HepG2 (cell line): ENCODE data around the gene ITGB7. TPM values are rescaled to one million over a fixed set of nuclear protein-coding genes. Genes with fewer than 3 reads are reported as not detected.

ENCODE experiments used
- AGO2 ChIP-seq: fragments of 200-400 bp; formaldehyde crosslinking; optimal IDR thresholded peaks from 2 replicates; pipeline ENCODE3; 2017; ENCODE audit warnings: mild to moderate bottlenecking, low read depth, low read length, moderate library complexity
- ARID5B ChIP-seq: IDR thresholded peaks from 2 replicates; pipeline ENCODE4 v1.4.0; 2020; ENCODE audit warnings: mild to moderate bottlenecking, missing genetic modification reagents
- ATF7-NPFF ChIP-seq: sonication (generic); formaldehyde crosslinking; IDR thresholded peaks from 2 replicates; pipeline ENCODE4 v1.8.1; 2023; ENCODE audit warnings: mild to moderate bottlenecking, low read depth, missing genetic modification reagents, moderate library complexity
- ELF1 ChIP-seq: sonication (generic); formaldehyde crosslinking; IDR thresholded peaks from 2 replicates; pipeline ENCODE4 v1.4.0; 2020; ENCODE audit warnings: missing genetic modification reagents
- GFI1 ChIP-seq: sonication (generic); formaldehyde crosslinking; IDR thresholded peaks from 2 replicates; pipeline ENCODE4 v1.5.0; 2020; ENCODE audit warnings: missing genetic modification reagents, mild to moderate bottlenecking, borderline replicate concordance
- HNRNPL ChIP-seq: fragments of 200-400 bp; formaldehyde crosslinking; IDR thresholded peaks from 2 replicates; pipeline ENCODE4 v1.6.1; 2017; ENCODE audit warnings: mild to moderate bottlenecking, low read depth, low read length
- MXD1 ChIP-seq: sonication (generic); formaldehyde crosslinking; IDR thresholded peaks from 2 replicates; pipeline ENCODE4 v1.4.0; 2020; ENCODE audit warnings: mild to moderate bottlenecking, missing genetic modification reagents
- NFIB ChIP-seq: sonication (generic); formaldehyde crosslinking; IDR thresholded peaks from 2 replicates; pipeline ENCODE4 v1.9.0; 2021; ENCODE audit warnings: missing genetic modification reagents, mild to moderate bottlenecking, borderline replicate concordance
- NFKB2 ChIP-seq: sonication (generic); formaldehyde crosslinking; IDR thresholded peaks from 2 replicates; pipeline ENCODE4 v1.4.0; 2020; ENCODE audit warnings: missing genetic modification reagents, borderline replicate concordance
- RAD21 ChIP-seq: fragments of 450-650 bp; formaldehyde crosslinking; IDR thresholded peaks from 2 replicates; pipeline ENCODE4 v1.5.0; 2020; ENCODE audit warnings: mild to moderate bottlenecking
- SP140L ChIP-seq: sonication (generic); formaldehyde crosslinking; IDR thresholded peaks from 2 replicates; pipeline ENCODE4 v1.4.0; 2020; ENCODE audit warnings: missing genetic modification reagents, borderline replicate concordance
- ZFP1 ChIP-seq: IDR thresholded peaks from 2 replicates; pipeline ENCODE4 v1.6.1; 2016
- ZNF160 ChIP-seq: sonication (generic); formaldehyde crosslinking; IDR thresholded peaks from 2 replicates; pipeline ENCODE4 v1.8.0; 2022; ENCODE audit warnings: mild to moderate bottlenecking, inconsistent platforms, missing genetic modification reagents
- ZNF703 ChIP-seq: sonication (generic); formaldehyde crosslinking; IDR thresholded peaks from 2 replicates; pipeline ENCODE4 v1.5.1; 2020; ENCODE audit warnings: missing genetic modification reagents, mild to moderate bottlenecking, moderate library complexity, borderline replicate concordance
- ZUFSP ChIP-seq: sonication (generic); formaldehyde crosslinking; IDR thresholded peaks from 2 replicates; pipeline ENCODE4 v1.9.0; 2021; ENCODE audit warnings: missing genetic modification reagents, mild to moderate bottlenecking, borderline replicate concordance
- polyA plus RNA-seq, 8 experiments: library from polyadenylated mRNA; depleted of rRNA in 3 of 8; stranded (reverse) in 7 of 8; unstranded in 1 of 8; fragments of >200 nt; fragmentation: Illumina TruSeq in 4 of 8; extraction: Trizol in 4 of 8; gene quantifications; 2 replicates each; pipeline versions ENCODE4 v1.2.1 to v1.2.3, GENCODE V29; 2011 to 2016; ENCODE audit warnings: low read depth in 4 of 8, missing spikeins in 1 of 8, mixed read lengths in 1 of 8; ENCODE audit not compliant: insufficient read depth in 1 of 8
- total RNA-seq, 5 experiments: library from RNA; depleted of rRNA; stranded (reverse); fragments of >200 nt; fragmentation: Illumina TruSeq; extraction: Trizol; gene quantifications; 2 replicates each; pipeline ENCODE4 v1.2.3, GENCODE V29; 2016; ENCODE audit warnings: low read depth in 1 of 5
- TF ChIP-seq, protein P1 (sequence below): fragments of 450-650 bp; IDR thresholded peaks from 2 replicates; pipeline ENCODE4 v1.6.1; 2017
- TF ChIP-seq, protein P2 (sequence below): sonication (generic); formaldehyde crosslinking; IDR thresholded peaks from 2 replicates; pipeline ENCODE4 v1.4.0; 2020; ENCODE audit warnings: mild to moderate bottlenecking, low read depth, missing genetic modification reagents

The ITGB7 gene
- total and polyA plus RNA-seq, 2 of the 13 experiments (the other 11 are each of a cell fraction or from before 2014, with no cell fraction given) = 0.16 to 0.18 TPM

DNA sequence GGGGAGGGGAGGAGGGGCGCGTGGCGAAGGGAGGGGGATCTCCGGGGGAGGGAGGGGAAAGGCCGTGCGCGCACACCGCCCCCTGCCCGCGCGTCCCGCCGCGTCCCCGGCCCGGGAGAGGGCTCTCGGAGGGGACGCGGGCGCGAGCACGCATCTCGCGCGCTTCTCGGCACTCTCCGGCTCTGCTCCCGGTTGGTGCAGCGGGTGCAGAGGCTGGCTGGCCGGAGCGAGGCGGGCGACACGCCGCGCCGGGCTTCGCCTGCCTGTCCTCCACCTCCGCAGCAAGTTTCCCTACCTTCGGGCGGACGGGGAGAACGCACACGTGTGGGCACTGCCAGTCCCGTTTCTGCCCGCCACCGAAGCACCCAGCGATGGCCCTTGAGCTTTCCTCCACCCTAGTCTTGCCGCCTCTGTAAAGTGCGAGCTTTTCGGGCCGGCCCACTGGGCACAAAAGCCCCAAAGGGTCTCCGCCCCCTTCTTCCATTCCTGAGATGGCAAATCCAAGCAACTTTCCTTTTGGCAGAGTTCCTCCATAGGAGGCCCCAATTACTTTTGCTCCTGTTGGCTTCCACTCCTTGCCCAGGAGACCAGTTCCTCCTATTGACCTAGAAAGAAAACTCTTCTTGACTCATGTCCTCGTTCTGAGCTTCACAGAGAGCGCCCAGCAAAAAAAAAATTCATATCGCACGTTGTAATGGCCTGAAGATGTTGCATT lies 26.0 kb downstream of the ITGB7 start (continued):
- TF ChIP-seq ZUFSP (CRISPR knock-in tag) = no peak
- TF ChIP-seq MXD1 (CRISPR knock-in tag) = 0 out of 2 replicates have a peak, but pooled peaks have one; percentile 50
- TF ChIP-seq ZFP1 (CRISPR knock-in tag) = no peak
- peak; percentile 51; the same call in 1 of the 2 replicates for TF ChIP-seq NFKB2
- TF ChIP-seq ELF1 (CRISPR knock-in tag) = no peak
- TF ChIP-seq GFI1 (CRISPR knock-in tag) = 0 out of 2 replicates have a peak, but pooled peaks have one; percentile 41
- TF ChIP-seq HNRNPL = peak; percentile 64; the same call in 1 of the 2 replicates
- TF ChIP-seq, protein P1, sequence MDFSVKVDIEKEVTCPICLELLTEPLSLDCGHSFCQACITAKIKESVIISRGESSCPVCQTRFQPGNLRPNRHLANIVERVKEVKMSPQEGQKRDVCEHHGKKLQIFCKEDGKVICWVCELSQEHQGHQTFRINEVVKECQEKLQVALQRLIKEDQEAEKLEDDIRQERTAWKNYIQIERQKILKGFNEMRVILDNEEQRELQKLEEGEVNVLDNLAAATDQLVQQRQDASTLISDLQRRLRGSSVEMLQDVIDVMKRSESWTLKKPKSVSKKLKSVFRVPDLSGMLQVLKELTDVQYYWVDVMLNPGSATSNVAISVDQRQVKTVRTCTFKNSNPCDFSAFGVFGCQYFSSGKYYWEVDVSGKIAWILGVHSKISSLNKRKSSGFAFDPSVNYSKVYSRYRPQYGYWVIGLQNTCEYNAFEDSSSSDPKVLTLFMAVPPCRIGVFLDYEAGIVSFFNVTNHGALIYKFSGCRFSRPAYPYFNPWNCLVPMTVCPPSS = no peak
- no peak for TF ChIP-seq NFIB
- TF ChIP-seq ATF7-NPFF = peak; percentile 77; the same call in 1 of the 2 replicates
- TF ChIP-seq RAD21 (CRISPR knock-in tag) = peak; percentile 22; the same call in 1 of the 2 replicates
- TF ChIP-seq, protein P2, sequence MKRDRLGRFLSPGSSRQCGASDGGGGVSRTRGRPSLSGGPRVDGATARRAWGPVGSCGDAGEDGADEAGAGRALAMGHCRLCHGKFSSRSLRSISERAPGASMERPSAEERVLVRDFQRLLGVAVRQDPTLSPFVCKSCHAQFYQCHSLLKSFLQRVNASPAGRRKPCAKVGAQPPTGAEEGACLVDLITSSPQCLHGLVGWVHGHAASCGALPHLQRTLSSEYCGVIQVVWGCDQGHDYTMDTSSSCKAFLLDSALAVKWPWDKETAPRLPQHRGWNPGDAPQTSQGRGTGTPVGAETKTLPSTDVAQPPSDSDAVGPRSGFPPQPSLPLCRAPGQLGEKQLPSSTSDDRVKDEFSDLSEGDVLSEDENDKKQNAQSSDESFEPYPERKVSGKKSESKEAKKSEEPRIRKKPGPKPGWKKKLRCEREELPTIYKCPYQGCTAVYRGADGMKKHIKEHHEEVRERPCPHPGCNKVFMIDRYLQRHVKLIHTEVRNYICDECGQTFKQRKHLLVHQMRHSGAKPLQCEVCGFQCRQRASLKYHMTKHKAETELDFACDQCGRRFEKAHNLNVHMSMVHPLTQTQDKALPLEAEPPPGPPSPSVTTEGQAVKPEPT (CRISPR knock-in tag) = no peak
- TF ChIP-seq AGO2 = no peak
- peak; percentile 70; the same call in 1 of the 2 replicates for TF ChIP-seq ZNF703
- 0 out of 2 replicates have a peak, but pooled peaks have one; percentile 3 for TF ChIP-seq ARID5B (CRISPR knock-in tag)
- no peak for TF ChIP-seq SP140L (CRISPR knock-in tag)
- TF ChIP-seq ZNF160 = no peak
